ENCODE results near the gene PFDN6.

PFDN6 gene

GRCh38 chr6:33296797-33297405 is 7.5 kb downstream of the PFDN6 start:
- DNase-seq, result no peak

DNA sequence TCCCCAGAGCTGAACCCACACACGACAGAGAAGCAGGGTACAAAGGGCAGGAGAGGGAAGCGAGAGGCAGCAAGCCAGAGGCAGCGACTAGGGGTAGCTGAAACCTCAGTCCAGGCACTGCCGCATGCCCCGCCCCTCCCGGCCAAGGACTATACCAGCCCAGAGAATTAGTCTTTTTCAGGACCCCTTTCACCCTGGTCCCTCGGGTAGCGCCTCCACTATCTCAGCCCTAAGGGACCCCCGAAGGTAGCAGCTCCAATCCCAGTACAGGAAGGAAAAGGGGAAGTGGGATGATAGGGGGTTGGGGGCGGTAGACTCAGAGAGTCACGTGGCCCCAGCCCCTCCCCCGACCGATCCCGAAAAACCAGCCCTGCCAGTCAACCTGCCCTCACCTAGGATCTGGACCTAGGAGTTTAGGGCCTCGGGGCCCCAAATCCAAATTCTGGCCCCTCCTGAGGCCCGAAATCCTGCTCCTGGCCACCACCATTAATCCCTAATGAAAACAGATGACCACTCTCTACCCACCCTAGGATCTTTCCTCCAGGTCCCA is 8.1 kb downstream of the PFDN6 start:
- DNase-seq, result no peak

GRCh38 chr6:33297956-33298772 is 8.8 kb downstream of the PFDN6 start:
- DNase-seq, result no peak

- DNase-seq, result no peak
These were observed 9.4 kb downstream of the PFDN6 start, which contains the start of gene RGL2 for GRCh38 chr6:33298773-33299236. Gene RGL2, minus strand, starts transcription at chr6:33298942. Its CDS starts 332 bp downstream, at chr6:33298610.

GRCh38 chr6:33299237-33299944 is 10.0 kb downstream of the PFDN6 start:
- peak; percentile 45 for DNase-seq

- DNase-seq, result no peak
These were observed 12.5 kb downstream of the PFDN6 start for GRCh38 chr6:33301877-33302276.

DNA sequence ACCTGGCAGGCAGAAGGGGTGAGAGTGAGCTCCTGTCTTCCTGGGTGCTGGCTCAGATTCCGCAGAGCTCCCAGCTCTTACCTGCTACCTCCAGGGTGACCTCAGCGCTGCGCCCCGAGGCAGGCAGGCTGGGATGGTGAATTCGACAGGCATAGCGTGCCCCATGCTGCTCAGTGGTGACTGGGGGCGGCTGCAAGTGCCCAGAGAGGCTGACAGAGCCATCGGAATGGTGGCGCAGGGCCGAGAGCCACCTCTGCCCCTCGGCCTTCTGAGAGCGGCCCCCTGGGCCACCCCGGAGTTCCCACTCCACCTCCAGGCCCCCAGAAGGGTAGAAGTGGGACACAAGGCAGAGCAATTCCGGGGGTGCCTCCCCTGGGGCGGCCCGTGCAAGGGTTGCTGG is 14.8 kb downstream of the PFDN6 start:
- DNase-seq, result no peak

- DNase-seq, result no peak
These were observed 15.7 kb downstream of the PFDN6 start for GRCh38 chr6:33305052-33305451.

DNA sequence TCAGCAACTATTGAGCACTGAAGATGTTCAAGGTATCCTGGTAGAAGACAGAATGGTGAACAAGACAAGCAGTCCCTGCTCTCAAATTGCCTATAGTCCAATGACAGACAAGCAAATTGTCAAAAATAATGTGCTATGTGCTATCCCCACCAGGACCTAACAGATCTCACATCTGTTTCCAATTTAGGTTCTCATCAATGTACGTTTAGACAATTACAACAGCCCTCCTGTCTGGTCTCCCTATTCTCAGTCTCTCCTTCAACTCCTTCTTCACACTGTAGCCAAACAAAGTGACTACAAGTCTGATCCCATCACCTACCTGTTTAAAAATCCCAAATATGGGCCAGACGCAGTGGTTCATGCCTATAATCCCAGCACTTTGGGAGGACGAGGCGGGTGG is 17.0 kb downstream of the PFDN6 start:
- DNase-seq, result no peak

GRCh38 chr6:33312361-33313104 is 23.1 kb downstream of the PFDN6 start:
- no peak for DNase-seq

DNA sequence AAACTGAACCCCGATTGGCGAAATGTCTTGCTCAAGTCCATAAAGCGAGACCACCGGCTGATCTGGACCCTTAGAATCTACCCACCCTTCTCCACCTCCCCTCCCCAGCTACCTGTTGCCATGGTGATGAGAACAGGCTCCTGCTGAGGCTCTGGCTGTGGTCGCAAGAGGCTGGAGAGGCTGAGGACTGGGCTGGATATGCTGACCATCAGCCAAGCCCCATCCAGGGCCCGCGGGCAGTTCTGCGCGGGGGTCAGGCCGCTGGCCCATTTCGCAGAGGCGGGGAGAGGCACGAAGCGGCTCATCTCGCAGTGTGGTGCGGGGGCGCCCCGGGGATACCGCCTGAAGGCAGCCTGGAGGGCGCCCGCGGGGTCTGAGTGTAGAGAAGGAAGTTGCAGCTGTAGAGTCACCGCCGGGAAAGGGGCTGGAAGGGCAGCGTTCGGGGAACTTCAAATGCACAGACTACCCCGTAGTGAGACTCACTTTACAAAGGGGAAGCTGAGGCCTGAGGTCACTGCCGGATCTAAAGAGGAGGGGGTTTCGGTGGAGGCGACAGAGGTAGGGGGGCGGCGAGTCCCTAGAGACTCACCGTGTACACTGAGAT is 23.8 kb downstream of the PFDN6 start:
- no peak for DNase-seq

DNA sequence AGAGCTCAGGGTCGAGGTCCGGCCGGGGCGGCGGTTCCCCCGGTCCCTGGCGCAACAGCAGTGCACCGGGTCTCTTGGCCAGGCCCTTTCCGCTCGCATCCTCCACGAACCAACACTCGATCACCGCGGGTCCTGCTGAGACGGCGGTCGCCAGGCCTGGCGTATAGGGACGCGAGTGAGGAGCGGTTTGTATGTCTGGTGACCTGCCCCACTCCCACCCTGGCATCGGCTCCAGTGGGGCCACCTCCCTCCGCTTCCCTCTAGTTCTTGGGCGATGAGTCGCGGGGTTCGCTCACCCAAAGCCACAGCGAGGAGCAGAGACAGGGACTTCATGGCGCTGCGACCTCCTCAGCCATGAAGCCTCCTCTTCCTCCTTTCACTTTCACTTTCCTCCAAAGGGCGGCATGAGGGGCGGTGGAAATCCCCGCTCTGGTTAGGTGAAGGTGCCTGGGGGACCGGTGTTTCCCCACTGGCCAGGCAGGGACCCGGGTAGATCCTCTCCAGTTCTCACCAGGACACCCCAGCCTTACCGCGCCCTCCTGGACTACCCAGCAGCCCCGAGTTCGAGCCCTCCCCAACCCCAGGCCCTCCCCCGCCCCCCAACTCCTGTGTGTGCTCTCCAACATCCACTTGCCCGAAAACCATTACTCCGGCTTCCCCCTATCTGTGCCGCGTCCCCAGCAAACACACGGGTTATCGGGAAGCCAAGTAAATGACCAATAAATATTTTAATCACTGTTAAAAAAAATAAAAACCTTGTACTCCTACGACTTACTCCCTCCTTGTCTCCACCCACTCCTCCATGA is 24.5 kb downstream of the PFDN6 start, which contains the start of gene TAPBP:
Gene TAPBP (minus strand): TSS at position 370 of the 806 bp plus-strand sequence. CDS start 37 bp downstream, at position 333.
- no peak for DNase-seq

- no peak for DNase-seq
These were observed 25.1 kb downstream of the PFDN6 start for GRCh38 chr6:33314515-33314942.

DNA sequence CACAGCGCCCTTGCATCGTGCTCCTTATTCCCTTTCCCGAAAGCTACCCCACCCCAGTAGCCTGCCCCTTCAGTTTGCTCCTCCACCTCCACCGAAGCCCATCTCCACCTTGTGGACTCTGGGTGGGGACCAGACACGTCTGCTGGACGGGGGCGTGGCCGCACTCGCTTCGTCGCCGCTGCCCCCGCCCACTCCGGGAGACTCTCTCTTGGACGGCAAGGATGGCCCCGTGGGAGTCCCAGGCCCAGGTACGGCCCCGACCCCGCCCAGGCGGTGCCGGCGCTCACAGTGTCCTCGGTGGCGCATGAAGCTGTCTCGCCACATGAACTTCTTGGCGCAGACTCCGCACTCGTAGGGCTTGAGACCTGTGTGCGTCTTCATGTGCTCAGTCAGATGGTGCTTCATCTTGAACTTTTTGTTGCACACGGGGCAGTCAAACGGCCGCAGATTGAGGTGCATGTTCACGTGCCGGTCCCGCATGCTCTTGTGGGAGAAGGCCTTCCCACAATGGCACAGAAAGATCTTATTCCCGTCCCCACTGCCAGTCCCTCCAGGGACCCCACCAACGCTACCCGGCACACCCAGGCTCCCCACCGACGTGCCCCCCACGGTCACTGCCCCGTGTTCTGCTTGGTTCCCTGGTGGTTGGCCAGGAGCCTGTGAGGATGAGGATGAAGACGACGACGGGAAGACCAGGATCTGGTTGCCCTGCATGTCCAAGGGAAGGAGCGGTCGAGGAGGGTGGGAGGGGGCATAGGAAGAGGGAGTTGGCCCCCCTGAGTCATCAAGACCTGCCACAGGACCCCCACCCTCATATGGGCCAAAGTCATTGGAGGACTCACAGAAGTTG is 25.8 kb downstream of the PFDN6 start:
- no peak for DNase-seq

DNA sequence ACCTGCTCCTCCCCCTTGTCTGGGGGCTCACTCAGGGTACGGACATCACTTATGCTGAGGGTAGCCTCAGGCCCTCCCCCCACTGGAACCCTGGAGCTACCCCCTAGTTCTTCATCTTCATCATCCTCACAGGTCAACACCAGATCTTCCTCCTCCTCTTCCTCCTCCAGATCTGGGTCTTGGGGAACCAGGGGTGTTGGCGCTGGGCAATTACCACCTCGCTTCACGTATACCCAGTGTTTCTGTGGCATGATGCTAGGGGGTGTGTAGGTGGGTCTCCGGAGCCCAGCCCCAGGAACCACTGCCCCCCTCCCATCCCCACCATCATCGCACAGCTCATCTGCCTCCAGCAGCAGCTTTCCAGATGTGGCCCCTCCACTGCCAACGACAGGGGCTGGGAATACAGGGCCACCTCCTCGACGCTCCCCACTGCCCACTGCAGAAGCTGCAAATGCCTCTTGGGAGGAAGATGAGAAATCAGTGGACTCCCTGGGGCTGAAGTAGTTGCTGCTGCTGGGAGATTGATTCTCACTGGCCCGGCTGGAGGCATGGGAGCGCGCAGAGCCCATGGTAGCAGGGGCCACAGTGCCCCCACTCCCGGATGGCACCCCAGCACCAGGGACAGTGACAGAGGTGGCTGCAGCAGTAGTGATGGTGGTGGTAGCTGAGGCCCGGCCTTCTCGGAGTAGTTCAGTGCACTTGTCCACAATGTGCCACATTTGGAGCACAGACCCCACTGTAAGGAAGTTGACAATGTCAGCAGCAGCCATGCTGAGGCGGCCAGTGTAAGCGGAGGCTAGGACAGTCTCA is 26.6 kb downstream of the PFDN6 start:
- DNase-seq, result no peak

GRCh38 chr6:33316603-33317418 is 27.4 kb downstream of the PFDN6 start:
- no peak for DNase-seq

DNA sequence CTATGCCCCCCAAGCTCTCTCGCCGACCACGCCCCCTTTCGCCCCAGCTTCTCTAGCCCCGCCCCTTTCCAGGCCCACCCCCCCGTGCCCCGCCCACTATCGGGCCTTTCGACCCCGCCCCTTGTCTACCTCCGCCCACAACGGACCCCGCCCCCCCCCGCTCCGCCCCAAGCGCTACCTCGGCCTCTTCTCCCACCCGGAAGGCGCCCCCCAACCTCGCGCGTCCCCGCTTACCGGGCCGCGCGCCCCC is 27.9 kb downstream of the PFDN6 start:
- DNase-seq, result no peak

GRCh38 chr6:33317669-33318425 is 28.4 kb downstream of the PFDN6 start, which contains the start of gene ZBTB22:
Gene ZBTB22, minus strand, starts transcription at chr6:33317744. Its CDS starts 828 bp downstream, at chr6:33316916.
- peak; percentile 88 for DNase-seq
